Measurements from ENCODE around the gene ARRDC5. TPM values are rescaled to one million over a fixed set of nuclear protein-coding genes. Genes with fewer than 3 reads are reported as not detected.
A peak's percentile ranks its signal among the peaks of the same experiment; 100 is the strongest.
"Not testable (repeated sequence)": the region's sequence is repeated elsewhere in the genome, so short reads cannot be mapped to it uniquely, and the experiment has no call there.

Gene ARRDC5
- total and polyA plus RNA-seq, 12 donors, result 0.06 to 1.1 (median 0.24) TPM; not detected in 2

- Histone ChIP-seq H3K36me3 (replicated peaks in 1 of 2) (peaks cover 0 to 66% of the 10 kb centered on the region in 2 donors), H3K27ac (no peak overlapping the region), H3K27me3 (no peaks in the 10 kb centered on the region), H3K4me1 (replicated peaks in 1 of 2) (peaks cover 0 to 5% of the 10 kb centered on the region in 2 donors), H3K4me3 (no peak overlapping the region), H3K9me3 (replicated peaks in 1 of 3) (no peaks in the 10 kb centered on the region)
- WGBS, 4 donors, result 81 to 92% (median 91%) methylated on average over 5 to 6 of the region's 6 CpGs
- intact Hi-C loops (cut with DNase I), result loop anchor here (5.0 to 10.0 kb wide), 2 partner anchors 40 to 48 kb away; no protein-coding TSS in a partner anchor
- no peak for DNase-seq
- TF ChIP-seq CTCF (IDR thresholded peaks at IDR 0.05) (no peak), POLR2A (IDR thresholded peaks at IDR 0.05) (no peak)
Measured at GRCh38 chr19:4852484-4852883, 50.2 kb downstream of the ARRDC5 start.

GRCh38 chr19:4851551-4852290 is 51.0 kb downstream of the ARRDC5 start:
- H3K9me3 ChIP-seq (replicated peaks in 1 of 3), result no peaks in the 10 kb centered on the region
- TF ChIP-seq CTCF (IDR thresholded peaks at IDR 0.05) (peak; percentile 56 to 93 (median 76)), POLR2A (IDR thresholded peaks at IDR 0.05) (no peak)
- intact Hi-C loops (cut with DNase I), result loop anchor here (5.0 to 10.0 kb wide), 2 partner anchors 39 to 47 kb away; no protein-coding TSS in a partner anchor
- H3K4me3 ChIP-seq, result no peak overlapping the region
- H3K4me1 ChIP-seq (replicated peaks in 1 of 2), result peaks cover 0 to 5% of the 10 kb centered on the region in 2 donors
- H3K36me3 ChIP-seq (replicated peaks in 1 of 2), result peaks cover 0 to 64% of the 10 kb centered on the region in 2 donors
- 71 to 80% (median 76%) methylated on average over 33 to 42 of the region's 42 CpGs for WGBS, 4 donors
- no peak overlapping the region for H3K27ac ChIP-seq
- H3K27me3 ChIP-seq, result no peaks in the 10 kb centered on the region
- peak; percentile 59 to 86 (median 66) for DNase-seq

- H3K27ac ChIP-seq, result no peak overlapping the region
- H3K27me3 ChIP-seq, result no peaks in the 10 kb centered on the region
- no peaks in the 10 kb centered on the region for H3K9me3 ChIP-seq (replicated peaks in 1 of 3)
- no peak for TF ChIP-seq CTCF (IDR thresholded peaks at IDR 0.05)
- intact Hi-C loops (cut with DNase I), result no loop called here
- H3K4me1 ChIP-seq (replicated peaks in 1 of 2), result no peaks in the 10 kb centered on the region
- peaks cover 0 to 64% of the 10 kb centered on the region in 2 donors for H3K36me3 ChIP-seq (replicated peaks in 1 of 2)
- DNase-seq, result no peak
- H3K4me3 ChIP-seq, result no peak overlapping the region
- 72 to 82% (median 79%) methylated on average over 7 of the region's 7 CpGs for WGBS, 4 donors
Measured at GRCh38 chr19:4849019-4849418, 53.7 kb downstream of the ARRDC5 start.

- no peak overlapping the region for H3K4me3 ChIP-seq
- H3K9me3 ChIP-seq (replicated peaks in 1 of 3), result no peaks in the 10 kb centered on the region
- TF ChIP-seq POLR2A (IDR thresholded peaks at IDR 0.05) (no peak), CTCF (IDR thresholded peaks at IDR 0.05) (no peak)
- intact Hi-C loops (cut with DNase I), result no loop called here
- H3K27ac ChIP-seq, result no peak overlapping the region
- no peaks in the 10 kb centered on the region for H3K27me3 ChIP-seq
- DNase-seq, result no peak
- 95 to 97% (median 95%) methylated on average over 11 to 23 of the region's 23 CpGs for WGBS, 4 donors
- peaks cover 0 to 67% of the 10 kb centered on the region in 2 donors for H3K36me3 ChIP-seq (replicated peaks in 1 of 2)
- H3K4me1 ChIP-seq (replicated peaks in 1 of 2), result no peaks in the 10 kb centered on the region
Measured at GRCh38 chr19:4847190-4847973, 55.3 kb downstream of the ARRDC5 start.

GRCh38 chr19:4845975-4846374 is 56.7 kb downstream of the ARRDC5 start:
- H3K4me1 ChIP-seq (replicated peaks in 1 of 2); H3K27ac ChIP-seq; DNase-seq; H3K27me3 ChIP-seq; intact Hi-C loops (cut with DNase I); H3K9me3 ChIP-seq (replicated peaks in 1 of 3); H3K4me3 ChIP-seq: not testable (repeated sequence)
- WGBS, 4 donors, result 66 to 93% (median 79%) methylated on average over 7 to 9 of the region's 9 CpGs
- H3K36me3 ChIP-seq (replicated peaks in 1 of 2), result peaks cover 0 to 62% of the 10 kb centered on the region in 2 donors

Data from adrenal gland (tissue), 12 donors.